ENCODE data around the gene TACR1. TPM values are rescaled to one million over a fixed set of nuclear protein-coding genes. Genes with fewer than 3 reads are reported as not detected.

The TACR1 gene
- total RNA-seq, 1 donor from 2014 or later = not detected

DNA sequence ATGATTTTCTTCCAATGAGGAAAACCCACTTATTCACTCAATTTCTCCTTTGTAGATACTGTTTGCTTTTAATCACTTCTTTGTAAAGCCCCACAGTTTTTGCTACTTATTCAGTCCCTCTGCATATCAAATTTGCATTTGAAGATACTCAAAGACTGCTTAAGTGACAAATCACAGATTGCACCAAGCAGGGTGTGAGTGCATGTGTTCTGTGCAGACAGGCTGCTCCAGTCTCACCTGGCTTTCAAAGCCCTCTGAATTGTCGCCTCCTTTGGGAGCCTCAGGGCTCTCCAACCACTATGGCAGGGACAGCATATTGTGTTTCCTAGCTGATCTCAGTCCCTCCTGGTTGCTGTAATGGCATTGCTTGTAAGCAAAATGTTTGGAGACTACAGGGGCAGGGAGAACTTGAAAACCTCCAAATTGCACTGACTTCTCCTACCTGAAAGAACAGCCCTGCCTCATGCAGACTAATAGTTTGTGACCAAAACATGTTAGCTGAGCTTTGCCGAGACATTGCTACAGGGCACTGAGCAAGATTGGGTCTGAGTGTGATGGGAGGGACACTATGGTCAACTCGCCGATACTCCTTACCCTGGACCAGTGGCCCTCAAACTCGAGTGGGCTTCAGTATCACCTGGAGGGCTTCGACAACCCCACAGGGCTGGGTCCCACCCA, 144.0 kb downstream of the TACR1 start:
- no peak for DNase-seq (ENCODE audit: extremely low read depth, low read depth, low spot score)

- DNase-seq (ENCODE audit: extremely low read depth, low read depth, low spot score) = no peak
Measured at GRCh38 chr2:75054296-75054695, 145.0 kb downstream of the TACR1 start.

DNA sequence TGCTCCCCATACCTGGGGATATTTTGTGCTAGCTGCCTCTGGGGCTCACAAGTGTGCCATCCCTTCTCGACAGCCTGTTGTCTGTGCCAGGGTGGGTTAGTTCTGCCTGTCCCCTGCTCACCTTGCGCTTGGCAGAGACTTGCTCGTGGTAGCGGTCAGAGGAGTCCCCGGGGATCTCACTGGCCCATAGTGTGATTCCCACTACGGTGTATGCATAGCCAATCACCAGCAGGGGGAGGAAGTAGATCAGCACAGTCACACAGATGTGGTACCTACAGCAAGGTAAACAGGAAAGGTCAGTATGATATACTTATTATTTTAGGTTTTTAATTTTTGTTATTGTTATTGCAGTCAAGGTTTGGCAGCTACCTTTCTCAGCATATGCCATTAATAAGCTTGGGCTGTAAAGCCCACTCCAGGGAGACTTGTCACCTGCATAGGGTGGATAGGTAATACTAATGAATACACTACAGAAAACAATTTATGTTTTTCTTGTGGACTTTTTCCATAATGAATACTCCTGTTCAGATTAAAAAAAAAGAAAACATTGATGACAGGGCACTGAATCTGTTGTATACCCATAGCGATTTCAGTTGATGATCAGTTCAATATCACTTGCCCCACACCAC, 145.7 kb downstream of the TACR1 start:
- DNase-seq (ENCODE audit: extremely low read depth, low read depth, low spot score) = no peak

- DNase-seq (ENCODE audit: extremely low read depth, low read depth, low spot score) = no peak
Measured at GRCh38 chr2:75047992-75048625, 151.2 kb downstream of the TACR1 start.

DNA sequence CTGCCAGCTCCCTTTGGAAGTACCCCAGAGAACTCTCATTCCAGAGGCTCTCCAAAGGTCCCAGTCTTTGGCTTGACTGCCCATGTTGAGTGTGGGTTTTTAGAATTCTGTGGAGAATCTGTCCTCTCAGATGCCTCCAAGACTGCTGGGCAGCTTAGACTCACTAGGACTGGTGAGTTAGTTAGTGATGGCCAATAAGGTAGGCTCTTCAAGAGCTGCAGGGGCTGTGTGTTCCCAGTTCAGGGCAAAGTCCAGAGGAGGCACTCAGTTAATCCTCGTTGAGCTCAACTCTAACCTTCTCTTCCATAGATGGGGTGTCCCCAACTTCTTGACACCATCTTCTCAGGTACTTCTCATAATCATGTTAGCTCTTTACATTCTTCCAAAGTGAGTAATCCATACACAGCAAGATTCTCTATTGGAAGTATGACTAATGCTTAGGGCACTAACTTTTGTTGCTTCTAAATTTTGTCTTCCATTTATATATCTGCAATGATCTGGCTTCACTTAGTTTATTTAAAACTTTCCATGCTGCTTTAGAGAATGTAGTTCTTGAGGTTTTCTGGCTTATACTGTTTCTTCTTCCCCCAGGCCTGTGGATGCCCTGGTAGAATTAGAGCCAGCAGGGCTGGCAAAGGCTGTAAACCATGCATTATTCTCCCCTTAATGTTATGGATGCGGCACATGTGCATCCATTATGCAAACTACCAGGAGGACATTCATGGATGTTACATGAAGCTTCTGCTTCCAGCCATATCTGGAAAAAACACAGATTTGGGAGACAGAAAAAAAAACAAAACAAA, 151.9 kb downstream of the TACR1 start:
- DNase-seq (ENCODE audit: extremely low read depth, low read depth, low spot score) = no peak

GRCh38 chr2:75045526-75046050, 153.7 kb downstream of the TACR1 start:
- DNase-seq (ENCODE audit: extremely low read depth, low read depth, low spot score) = no peak

- DNase-seq (ENCODE audit: extremely low read depth, low read depth, low spot score) = no peak
Measured at GRCh38 chr2:75044291-75044690, 155.0 kb downstream of the TACR1 start.

GRCh38 chr2:75042823-75043222, 156.5 kb downstream of the TACR1 start:
- no peak for DNase-seq (ENCODE audit: extremely low read depth, low read depth, low spot score)

GRCh38 chr2:75041731-75042600, 157.4 kb downstream of the TACR1 start:
- no peak for DNase-seq (ENCODE audit: extremely low read depth, low read depth, low spot score)

DNA sequence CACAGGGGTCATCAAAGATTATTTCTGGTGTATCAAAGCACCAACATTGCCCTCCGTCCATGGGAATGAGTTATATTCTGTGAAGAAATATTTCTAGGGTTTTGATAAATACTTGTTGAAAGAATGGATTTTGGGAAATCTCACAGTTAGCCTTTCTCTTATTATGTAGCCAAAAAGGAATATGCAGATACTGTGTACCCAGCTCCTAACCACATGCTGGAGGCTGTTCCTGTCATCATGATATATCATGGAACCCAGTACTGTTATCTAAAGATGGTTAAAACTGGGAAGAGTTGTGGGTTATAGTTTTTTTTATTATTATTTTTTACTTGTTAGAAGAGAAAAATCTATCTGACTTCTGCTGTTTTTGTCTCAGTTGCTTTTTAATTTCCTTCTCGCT, 158.1 kb downstream of the TACR1 start:
- no peak for DNase-seq (ENCODE audit: extremely low read depth, low read depth, low spot score)

- no peak for DNase-seq (ENCODE audit: extremely low read depth, low read depth, low spot score)
Measured at GRCh38 chr2:75035444-75036353, 163.6 kb downstream of the TACR1 start.

DNA sequence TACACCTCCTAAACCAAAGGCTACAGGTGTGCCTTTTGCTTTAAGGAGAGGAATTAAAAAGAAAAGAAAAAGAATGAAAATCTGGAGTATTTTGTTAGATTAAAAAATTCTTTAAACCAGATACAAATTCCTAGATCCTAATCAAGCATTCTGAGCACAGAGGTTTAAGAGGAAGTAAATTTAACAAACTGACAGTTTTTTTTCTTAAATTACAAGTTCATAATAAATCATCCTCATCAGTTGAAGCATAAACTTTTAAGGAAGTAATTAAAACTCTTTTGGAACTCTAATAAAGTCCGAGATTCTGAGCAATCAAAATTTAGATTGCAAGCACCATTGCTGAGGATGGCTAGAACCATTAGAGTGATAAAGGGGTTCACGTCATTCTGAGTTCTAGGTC, 165.8 kb downstream of the TACR1 start:
- DNase-seq (ENCODE audit: extremely low read depth, low read depth, low spot score) = no peak

DNA sequence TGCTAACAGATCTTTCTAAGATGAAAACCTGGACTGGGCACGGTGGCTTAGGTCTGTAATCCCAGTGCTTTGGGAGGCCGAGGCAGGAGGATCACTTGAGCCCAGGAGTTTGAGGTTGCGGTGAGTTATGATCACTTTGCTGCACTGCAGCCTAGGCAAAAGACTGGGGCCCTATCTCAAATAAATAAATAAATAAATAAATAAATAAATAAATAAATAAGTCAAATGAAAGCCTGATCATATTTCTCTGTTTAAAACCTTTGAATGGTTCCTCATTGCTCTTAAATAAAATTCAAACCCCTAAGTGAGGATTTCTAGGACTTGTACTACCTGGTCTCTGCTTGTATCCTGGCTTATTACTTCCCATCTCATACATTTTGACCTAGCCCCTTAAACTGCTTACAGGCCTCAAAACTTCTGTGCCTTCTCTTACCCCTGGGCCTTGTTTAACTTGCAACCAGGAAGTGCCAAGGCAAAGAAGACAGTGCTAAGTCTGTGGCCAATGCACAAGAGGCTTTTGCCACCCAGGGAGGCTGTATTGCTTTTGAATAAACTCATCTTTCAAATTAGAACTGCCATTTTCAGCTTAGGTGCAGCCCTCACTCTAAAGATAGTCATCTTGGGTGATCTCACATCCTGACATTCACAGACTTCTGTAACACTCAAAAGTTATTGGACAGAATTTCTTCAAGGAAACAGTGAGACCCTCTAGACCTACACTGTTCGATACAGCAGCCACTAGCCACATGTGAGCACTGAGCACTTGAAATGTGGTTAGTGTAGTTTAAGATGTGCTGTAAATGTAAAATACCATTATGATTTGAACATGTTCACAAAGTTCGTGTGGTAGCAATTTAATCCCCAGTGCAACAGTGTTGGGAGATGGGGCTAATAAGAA, 167.2 kb downstream of the TACR1 start:
- no peak for DNase-seq (ENCODE audit: extremely low read depth, low read depth, low spot score)

GRCh38 chr2:75031171-75031570, 168.1 kb downstream of the TACR1 start:
- DNase-seq (ENCODE audit: extremely low read depth, low read depth, low spot score) = no peak

DNA sequence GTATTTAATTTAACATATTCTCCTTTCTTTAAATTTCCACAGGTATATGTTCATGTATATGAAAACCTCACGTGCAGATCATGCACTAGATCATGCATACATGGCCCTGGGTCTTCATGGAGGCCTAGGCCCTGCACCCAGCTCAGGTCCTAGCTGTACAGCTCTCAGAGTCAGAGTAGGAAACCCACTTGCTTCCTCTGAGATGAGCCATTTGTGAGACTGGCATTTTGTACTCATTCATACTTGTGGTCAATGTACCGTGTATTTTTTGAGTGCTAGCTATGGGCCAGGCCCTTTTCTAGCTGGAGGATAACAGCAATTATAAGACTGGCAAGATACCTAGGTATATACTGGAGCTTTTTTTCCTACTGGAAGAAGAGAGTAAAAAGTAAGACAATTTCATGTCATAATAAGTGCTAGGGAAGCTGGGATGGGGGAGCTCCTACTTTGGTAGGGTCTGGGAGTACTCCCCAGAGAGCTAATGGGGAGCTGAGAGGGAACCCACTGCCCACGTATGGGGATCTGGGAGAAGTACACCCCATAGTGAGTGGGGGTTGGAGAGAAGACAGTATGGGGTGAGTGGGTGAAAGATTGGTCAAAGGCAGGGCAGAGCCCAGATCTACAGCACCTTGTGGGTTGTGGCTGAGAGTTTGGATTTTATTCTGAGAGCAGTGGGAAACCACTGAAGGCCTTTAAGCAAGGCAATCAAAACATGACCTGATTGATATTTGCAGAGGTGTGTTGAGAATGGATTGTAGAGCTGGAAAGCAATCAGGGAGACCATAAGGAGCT, 168.9 kb downstream of the TACR1 start:
- DNase-seq (ENCODE audit: extremely low read depth, low read depth, low spot score) = no peak

- no peak for DNase-seq (ENCODE audit: extremely low read depth, low read depth, low spot score)
Measured at GRCh38 chr2:75027886-75028285, 171.4 kb downstream of the TACR1 start.

DNA sequence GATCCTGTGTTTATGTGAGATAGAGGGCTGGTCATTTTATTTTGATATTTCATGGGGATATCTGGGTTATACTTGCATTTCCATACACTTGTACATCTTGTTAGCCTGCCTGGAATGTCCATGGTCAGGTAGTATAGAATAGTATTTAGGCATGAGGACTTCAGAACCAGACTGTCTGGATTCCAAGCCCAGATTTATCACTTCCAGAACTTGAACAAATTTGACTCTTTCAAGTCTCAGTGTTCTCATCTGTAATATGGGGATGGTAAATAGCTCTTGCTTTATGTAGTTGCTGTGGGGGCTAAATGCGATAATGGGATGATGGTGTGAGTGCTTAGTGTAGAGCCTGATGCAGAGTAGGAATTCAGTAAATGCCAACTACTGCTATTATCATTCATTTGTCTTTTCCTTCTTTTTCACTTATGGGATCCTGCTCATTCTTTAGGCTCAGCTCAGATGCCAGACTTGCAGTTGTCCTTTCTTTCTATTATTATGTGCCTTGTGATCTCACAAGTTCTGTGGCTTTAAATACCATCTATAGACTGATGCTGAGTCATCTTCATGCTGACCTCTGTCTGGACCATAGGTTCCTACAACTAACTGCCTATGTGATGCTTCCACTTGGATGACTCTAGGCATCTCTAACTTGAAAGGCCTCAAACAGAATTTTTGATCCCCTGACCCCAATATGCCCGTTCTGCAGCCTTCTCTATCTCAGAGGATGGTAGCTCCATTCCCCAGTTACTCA, 173.5 kb downstream of the TACR1 start:
- no peak for DNase-seq (ENCODE audit: extremely low read depth, low read depth, low spot score)

Measured in glomerular endothelial cell (primary cell).